Measurements from ENCODE around the gene DNAJB1. TPM values are rescaled to one million over a fixed set of nuclear protein-coding genes. Genes with fewer than 3 reads are reported as not detected.
A peak's percentile ranks its signal among the peaks of the same experiment; 100 is the strongest.
"Not testable (repeated sequence)": the region's sequence is repeated elsewhere in the genome, so short reads cannot be mapped to it uniquely, and the experiment has no call there.

Gene DNAJB1
- total RNA-seq, 1 donor from 2014 or later, result 117 TPM

DNA sequence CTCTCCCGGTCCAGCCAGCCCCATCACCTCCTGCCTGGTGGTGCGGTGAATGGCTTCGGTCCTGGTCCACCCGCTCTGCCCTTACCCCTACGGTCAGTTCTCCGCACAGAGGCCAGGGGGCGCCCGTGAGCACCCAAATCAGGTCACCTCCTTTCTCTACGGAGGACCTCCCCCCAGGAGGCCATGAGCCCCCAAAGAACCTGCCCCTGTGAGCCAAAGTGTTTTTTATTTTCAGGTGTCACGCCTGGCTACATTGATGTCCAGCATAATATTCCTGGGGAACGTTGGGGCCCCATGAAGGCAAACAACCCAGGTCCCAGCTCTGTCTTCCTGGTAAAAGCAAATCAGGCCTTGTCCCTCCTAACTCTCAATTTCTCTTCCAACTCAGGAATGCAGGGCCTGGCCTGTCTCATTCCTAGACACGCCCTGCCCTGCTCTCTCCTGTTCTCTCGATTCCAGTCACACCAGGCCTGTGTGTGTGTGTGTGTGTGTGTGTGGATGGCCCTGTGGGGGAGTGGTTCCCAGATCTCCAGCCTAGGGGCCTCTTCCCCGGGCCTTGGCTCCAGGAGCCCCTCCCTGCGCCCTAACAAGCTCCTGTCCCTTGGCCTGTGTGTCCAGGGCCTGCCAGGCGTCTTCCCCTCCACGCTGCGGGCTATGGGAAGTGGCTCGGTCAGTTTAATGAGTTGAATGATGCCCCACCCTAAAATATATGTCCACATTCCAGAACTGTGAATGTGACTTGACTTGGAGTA, 12.5 kb downstream of the DNAJB1 start:
- peak; percentile 92 for DNase-seq
- peaks cover 37% of the 10 kb centered on the region for H3K4me1 Mint-ChIP-seq
- H3K9me3 Mint-ChIP-seq, result no peaks in the 10 kb centered on the region
- H3K36me3 Mint-ChIP-seq (ENCODE audit: low read depth), result no peaks in the 10 kb centered on the region
- intact Hi-C loops (cut with micrococcal nuclease), result loop anchor here (1.0 kb wide), 1 partner anchor 12 kb away; no protein-coding TSS in a partner anchor
- H3K27ac Mint-ChIP-seq, result peak overlapping the region; percentile 88
- peak overlapping the region; percentile 28 for H3K4me3 Mint-ChIP-seq
- peaks cover 8% of the 10 kb centered on the region for H3K27me3 Mint-ChIP-seq

DNA sequence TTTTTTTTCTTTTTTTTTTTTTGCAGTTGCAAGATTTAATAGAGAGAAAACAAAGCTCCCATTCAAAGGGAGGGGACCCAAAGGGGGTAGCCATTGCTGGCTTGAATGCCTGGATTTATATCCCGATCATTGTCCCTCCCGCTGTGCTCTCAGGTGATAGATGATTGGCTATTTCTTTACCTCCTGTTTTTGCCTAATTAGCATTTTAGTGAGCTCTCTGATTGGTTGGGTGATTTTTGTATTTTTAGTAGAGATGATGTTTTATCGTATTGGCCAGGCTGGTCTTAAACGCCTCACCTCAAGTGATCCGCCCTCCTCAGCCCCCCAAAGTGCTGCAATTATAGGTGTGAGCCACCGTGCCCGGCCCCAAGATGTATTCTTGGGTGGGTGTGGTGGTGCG, 13.6 kb downstream of the DNAJB1 start:
- DNase-seq; H3K27ac Mint-ChIP-seq; H3K9me3 Mint-ChIP-seq; H3K4me3 Mint-ChIP-seq; intact Hi-C loops (cut with micrococcal nuclease); H3K27me3 Mint-ChIP-seq; H3K36me3 Mint-ChIP-seq (ENCODE audit: low read depth): not testable (repeated sequence)
- H3K4me1 Mint-ChIP-seq, result peaks cover 32% of the 10 kb centered on the region

DNA sequence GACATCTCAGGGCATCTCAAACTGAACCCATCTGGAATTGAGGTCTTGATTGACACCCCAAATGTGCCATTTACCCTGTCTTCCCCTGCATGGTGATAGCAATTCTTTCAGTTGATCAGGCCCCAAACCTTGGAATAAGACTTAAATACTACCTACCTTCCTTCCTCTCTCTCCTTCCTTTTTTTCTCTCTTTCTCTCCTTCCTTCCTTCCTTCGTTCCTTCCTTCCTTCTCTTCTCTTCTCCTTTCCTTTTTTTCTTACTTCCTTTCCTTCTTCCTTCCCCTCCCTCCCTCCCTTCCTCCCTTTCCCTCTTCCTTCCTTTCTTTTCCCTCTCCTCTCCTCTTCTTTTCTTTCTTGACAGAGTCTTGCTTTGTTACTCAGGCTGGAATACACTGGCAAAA, 14.9 kb downstream of the DNAJB1 start:
- no peak for DNase-seq
- Mint-ChIP-seq H3K27me3 (peaks cover 8% of the 10 kb centered on the region), H3K4me1 (peaks cover 26% of the 10 kb centered on the region), H3K9me3 (no peaks in the 10 kb centered on the region), H3K27ac (no peak overlapping the region), H3K4me3 (no peak overlapping the region), H3K36me3 (ENCODE audit: low read depth) (no peaks in the 10 kb centered on the region)
- intact Hi-C loops (cut with micrococcal nuclease), result no loop called here

DNA sequence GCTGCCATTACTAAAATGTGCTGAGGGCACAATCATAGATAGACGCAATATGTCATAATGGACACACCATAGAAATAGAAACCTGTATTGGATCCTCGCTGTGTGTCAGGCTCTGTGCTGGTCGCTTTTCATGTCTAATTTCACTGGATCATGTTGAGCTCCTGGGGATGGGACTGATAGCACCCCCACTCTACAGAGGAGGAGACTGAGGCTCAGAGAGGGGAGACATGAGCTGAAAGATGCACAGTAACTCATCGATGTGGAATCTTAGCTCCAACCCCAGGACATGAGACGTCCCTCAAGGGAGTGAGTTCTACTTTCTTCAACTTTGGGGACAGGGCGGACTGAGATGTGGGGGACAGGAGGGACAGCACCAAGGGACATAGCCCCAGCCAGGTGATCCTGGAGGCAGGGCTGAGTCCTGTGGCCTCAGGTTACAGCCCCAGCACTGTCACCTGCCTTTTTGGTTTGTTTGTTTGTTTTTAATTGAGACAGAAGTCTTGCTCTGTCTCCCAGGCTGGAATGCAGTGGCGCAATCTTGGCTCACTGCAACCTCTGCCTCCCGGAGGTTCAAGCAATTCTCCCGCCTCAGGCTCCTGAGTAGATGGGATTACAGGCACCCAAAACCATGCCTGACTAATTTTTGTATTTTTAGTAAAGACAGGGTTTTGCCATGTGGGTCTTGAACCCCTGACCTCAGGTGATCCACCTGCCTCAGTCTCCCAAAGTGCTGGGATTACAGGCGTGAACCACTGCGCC, 15.7 kb downstream of the DNAJB1 start:
- H3K4me3 Mint-ChIP-seq, result no peak overlapping the region
- H3K4me1 Mint-ChIP-seq, result peaks cover 20% of the 10 kb centered on the region
- intact Hi-C loops (cut with micrococcal nuclease), result no loop called here
- no peaks in the 10 kb centered on the region for H3K36me3 Mint-ChIP-seq (ENCODE audit: low read depth)
- H3K27me3 Mint-ChIP-seq, result peaks cover 8% of the 10 kb centered on the region
- no peak overlapping the region for H3K27ac Mint-ChIP-seq
- no peaks in the 10 kb centered on the region for H3K9me3 Mint-ChIP-seq
- DNase-seq, result no peak

DNA sequence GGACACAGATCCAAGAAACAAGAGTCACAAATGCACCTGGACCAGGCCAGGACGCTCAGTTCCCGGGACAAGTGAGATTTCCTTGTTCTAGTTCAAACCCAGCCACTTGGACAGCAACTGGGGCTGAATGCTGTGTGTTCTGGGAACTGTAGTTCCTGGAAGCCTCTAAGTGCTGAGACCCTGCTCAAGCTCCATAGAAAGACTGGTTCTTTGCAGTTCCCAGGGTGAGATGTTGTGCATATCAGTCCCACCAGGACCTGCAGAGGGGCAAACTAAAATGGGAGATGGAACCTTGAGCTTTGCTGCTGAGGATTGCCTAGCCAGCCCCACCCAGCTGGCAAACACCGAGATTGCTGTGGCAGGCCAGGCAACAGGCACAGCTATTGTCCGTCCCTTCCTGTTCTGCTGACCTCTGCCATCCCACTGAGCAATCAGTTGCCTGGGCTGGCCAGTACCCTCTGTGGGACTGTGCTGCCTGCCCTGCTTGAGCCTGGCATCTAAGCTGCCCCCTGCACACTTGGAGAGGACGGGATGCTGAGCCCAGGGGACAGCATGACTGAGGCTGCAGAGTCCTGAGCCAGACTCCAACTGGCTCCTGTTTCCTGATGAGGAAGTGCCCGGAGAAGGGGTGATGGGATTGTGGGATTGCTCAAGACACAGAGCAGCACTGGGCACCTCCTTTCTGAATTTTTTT, 20.8 kb downstream of the DNAJB1 start:
- Mint-ChIP-seq H3K4me1 (peaks cover 18% of the 10 kb centered on the region), H3K36me3 (ENCODE audit: low read depth) (peaks cover 7% of the 10 kb centered on the region), H3K9me3 (no peaks in the 10 kb centered on the region), H3K4me3 (peak overlapping the region; percentile 83), H3K27me3 (no peaks in the 10 kb centered on the region), H3K27ac (no peak overlapping the region)
- intact Hi-C loops (cut with micrococcal nuclease), result no loop called here
- DNase-seq, result no peak

DNA sequence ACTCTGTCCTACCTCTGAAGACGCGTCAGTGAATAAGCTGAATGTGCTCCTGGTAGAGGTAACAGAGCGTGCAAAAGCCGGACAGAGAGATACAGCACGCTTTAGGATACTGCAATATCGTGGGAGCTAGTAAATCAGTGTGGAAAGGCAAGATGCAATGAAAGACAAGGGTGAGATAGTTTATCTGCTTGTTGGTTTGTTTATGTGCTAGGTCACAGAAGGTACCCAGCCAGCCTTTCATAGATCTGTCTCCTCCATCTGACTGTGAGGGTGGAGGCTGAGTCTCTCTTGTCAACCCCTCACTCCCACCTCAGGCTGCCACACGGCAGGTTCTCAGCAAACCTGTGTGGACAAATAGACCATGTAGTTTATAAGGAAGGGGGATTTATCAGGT, 21.4 kb downstream of the DNAJB1 start:
- Mint-ChIP-seq H3K9me3 (no peaks in the 10 kb centered on the region), H3K4me3 (peak overlapping the region; percentile 83), H3K27ac (no peak overlapping the region), H3K36me3 (ENCODE audit: low read depth) (peaks cover 9% of the 10 kb centered on the region), H3K27me3 (no peaks in the 10 kb centered on the region), H3K4me1 (peaks cover 18% of the 10 kb centered on the region)
- DNase-seq, result no peak
- intact Hi-C loops (cut with micrococcal nuclease), result no loop called here

DNA sequence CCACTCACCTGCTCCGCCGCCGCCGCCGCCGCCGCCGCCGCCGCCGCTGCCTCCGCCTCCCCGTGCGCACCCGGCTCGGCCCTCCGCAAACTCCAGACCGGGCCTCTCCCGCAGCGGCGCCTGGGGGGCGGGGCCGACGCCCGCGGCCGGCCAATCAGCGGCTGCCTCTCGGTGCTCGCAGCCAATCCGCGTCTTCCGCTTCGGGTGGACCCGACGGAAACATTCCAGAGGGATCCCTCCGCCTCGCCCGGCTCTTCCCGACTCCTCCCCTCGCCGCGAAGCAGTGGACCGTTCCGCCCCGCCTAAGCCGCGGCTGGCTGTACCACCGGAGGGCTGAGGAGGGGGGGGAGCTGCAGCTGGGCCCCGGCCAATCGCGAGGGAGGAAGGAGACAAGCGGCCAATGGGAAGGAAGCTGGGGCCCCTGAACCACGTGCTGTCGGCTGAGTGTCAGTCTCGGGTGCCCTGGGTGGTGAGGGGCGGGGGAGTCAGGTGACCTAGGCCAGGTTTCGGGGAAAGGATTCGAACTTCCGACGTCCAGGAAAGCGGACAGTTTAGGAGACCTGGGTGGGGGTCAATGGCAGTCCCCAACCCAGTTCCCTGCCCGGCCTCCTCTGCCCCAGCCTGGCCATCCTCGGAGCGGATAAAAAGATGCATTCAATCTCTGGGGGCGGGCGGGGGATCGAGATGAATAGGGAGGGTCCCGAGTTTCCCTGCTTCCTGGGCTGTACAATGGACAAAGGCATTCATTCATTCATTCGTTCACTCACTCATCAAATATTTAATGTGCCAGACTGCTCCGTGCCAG, 22.0 kb downstream of the DNAJB1 start, which contains the start of gene GIPC1:
GIPC1 (minus strand) TSS at position 99 of the 805 bp plus-strand sequence. CDS start 13,151 bp downstream, outside the sequence.
- H3K4me3 Mint-ChIP-seq, result peak within 1 kb of the TSS; percentile 87
- intact Hi-C loops (cut with micrococcal nuclease), result no loop called here
- H3K36me3 Mint-ChIP-seq (ENCODE audit: low read depth), result peaks cover 12% of the 10 kb centered on the region
- no peaks in the 10 kb centered on the region for H3K27me3 Mint-ChIP-seq
- peak within 1 kb of the TSS; percentile 79 for H3K27ac Mint-ChIP-seq
- H3K4me1 Mint-ChIP-seq, result peaks cover 19% of the 10 kb centered on the region
- no peaks in the 10 kb centered on the region for H3K9me3 Mint-ChIP-seq
- DNase-seq, result peak; percentile 97

DNA sequence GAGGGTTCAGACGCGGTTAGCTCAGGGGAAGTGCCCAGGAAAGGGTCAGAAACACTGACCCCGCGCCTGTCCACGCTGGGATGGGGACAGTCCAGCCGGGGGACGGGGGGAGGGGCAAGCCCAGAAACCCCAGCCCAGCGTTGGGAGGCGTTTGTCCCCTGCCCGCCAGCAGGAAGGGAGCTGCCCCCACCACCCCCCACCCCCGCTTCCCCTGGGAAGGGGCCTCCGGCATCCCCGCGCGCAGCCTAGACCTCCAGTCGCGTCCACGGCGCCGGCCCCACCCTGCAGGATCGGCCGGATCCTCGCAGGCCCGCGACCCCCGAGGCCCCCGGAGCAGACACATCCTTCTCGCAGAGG, 22.5 kb downstream of the DNAJB1 start:
- peak overlapping the region; percentile 87 for H3K4me3 Mint-ChIP-seq
- no peaks in the 10 kb centered on the region for H3K27me3 Mint-ChIP-seq
- no peak for DNase-seq
- H3K27ac Mint-ChIP-seq, result peak overlapping the region; percentile 79
- intact Hi-C loops (cut with micrococcal nuclease), result no loop called here
- peaks cover 12% of the 10 kb centered on the region for H3K36me3 Mint-ChIP-seq (ENCODE audit: low read depth)
- no peaks in the 10 kb centered on the region for H3K9me3 Mint-ChIP-seq
- H3K4me1 Mint-ChIP-seq, result peaks cover 19% of the 10 kb centered on the region

DNA sequence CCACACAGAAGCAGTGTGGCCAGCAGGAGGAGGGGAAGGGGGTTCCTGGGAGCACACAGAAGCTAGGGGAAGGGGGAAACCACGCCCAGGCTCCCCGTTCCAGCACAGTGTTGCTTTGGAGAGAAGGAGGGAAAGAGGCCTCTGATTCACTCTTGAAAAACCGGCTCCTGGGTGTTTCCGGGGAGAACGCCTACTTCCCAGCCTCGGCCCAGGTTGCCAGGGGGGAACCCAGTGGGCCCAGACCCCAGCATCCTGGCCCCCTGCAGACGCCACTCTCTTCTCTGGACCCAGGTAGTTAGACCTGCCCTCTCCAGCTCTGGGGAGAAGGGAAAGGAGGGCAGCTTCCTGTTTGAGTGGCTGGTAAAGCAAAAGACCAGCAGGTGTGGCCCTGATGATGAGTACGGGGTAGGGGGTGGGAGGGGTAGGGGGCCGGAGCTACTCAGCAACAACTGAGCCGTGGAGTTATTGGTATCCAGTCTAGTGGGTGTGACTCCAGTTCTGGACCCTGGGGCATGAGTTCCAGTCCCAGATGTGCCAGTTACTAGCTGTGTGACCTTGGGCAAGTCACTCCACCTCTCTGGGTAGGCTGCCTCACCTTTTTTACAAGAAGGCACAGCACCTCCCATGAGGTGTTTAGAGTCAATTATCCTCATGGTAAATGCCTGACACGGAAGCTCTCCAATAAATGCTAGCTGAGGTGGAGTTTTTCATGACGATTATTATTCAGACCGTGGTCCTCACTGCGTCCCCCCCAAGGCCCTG, 23.1 kb downstream of the DNAJB1 start:
- Mint-ChIP-seq H3K9me3 (no peaks in the 10 kb centered on the region), H3K27ac (peak overlapping the region; percentile 79)
- no peak for DNase-seq

DNA sequence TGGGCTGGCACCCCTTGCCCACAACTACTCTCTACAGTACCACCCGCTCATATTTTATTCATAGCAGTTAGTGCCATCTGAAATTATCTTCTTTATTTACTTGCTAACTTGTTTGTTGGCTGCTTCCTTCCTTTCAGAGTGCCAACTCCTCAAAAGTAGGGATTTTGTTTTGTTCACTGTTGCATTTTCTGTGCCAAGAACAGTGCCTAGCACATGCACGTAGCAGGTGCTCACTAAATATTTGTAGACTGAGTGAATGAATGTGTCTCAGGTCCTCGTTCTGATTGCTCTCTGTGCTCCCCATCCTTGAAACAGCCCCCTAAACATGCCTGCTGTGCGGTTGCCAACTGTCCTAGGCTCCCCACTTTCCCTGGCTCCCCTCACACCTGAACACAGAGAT, 23.8 kb downstream of the DNAJB1 start:
- no peaks in the 10 kb centered on the region for H3K27me3 Mint-ChIP-seq
- intact Hi-C loops (cut with micrococcal nuclease), result no loop called here
- no peak for DNase-seq
- H3K27ac Mint-ChIP-seq, result peak overlapping the region; percentile 20
- peak overlapping the region; percentile 87 for H3K4me3 Mint-ChIP-seq
- H3K4me1 Mint-ChIP-seq, result peaks cover 19% of the 10 kb centered on the region
- peaks cover 16% of the 10 kb centered on the region for H3K36me3 Mint-ChIP-seq (ENCODE audit: low read depth)
- H3K9me3 Mint-ChIP-seq, result no peaks in the 10 kb centered on the region

More for the DNA sequence above, 23.1 kb downstream of the DNAJB1 start:
- Mint-ChIP-seq H3K27me3 (no peaks in the 10 kb centered on the region), H3K4me1 (peaks cover 19% of the 10 kb centered on the region), H3K36me3 (ENCODE audit: low read depth) (peaks cover 12% of the 10 kb centered on the region), H3K4me3 (peak overlapping the region; percentile 87)
- intact Hi-C loops (cut with micrococcal nuclease), result no loop called here

DNA sequence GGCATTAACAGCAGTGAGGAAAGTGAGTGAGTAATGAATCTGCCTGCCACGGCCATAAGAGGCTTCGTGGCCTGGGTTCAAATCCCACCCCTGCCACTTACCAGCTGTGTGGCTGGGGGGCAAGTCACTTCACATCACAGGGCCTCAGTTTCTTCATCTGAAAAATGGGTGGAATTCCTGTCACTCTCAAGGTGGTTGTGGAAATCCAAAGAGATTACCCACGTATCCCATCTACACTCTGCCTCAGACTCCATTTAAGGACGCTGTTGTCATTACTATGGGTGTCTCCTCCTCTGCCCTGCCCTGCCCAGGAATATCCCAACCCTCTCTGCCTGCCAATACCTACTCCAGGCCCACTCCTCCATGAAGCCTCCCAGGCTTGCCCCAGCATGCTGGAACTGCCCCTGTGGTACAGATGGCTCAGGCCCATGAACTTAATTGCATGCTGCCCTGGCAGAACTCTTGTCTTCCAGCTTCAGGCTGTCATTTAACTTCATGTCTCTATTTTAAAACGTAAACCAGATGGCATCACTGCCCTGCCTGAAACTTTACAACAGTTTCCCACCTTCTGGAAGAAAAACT, 25.4 kb downstream of the DNAJB1 start:
- no peaks in the 10 kb centered on the region for H3K27me3 Mint-ChIP-seq
- peaks cover 19% of the 10 kb centered on the region for H3K4me1 Mint-ChIP-seq
- no peak for DNase-seq
- H3K36me3 Mint-ChIP-seq (ENCODE audit: low read depth), result peaks cover 21% of the 10 kb centered on the region
- intact Hi-C loops (cut with micrococcal nuclease), result no loop called here
- H3K4me3 Mint-ChIP-seq, result no peak overlapping the region
- no peaks in the 10 kb centered on the region for H3K9me3 Mint-ChIP-seq
- no peak overlapping the region for H3K27ac Mint-ChIP-seq

DNA sequence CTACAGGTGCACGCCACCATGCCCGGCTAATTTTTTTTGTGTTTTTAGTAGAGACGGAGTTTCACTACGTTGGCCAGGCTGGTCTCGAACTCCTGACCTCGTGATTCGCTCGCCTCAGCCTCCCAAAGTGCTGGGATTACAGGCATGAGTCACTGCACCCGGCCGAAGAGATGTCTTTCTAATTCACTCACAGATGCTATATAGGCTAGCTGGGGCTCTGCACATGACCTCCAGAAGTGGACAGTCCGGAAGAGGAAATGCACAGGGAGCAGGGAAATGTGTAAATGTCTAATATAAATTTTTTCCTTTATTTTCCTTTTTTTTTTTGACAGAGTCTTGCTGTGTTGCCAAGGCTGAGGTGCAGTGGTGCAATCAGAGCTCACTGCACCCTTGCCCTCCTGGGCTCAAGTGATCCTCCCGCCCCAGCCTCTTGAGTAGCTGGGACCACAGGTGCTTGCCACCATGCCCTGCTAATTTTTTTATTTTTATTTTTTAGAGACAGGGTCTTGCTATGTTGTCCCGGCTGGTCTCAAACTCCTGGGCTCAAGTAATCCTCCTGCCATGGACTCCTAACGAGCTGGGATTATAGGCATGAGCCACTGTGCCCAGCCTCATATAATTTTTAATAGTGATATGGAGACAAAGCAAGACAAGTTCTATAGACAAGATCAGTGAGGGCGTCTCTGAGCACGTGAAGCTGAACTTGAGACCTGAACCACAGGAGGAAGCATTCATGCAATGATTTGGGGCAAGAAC, 30.6 kb downstream of the DNAJB1 start:
- no peak overlapping the region for H3K4me3 Mint-ChIP-seq
- H3K9me3 Mint-ChIP-seq, result no peaks in the 10 kb centered on the region
- H3K27ac Mint-ChIP-seq, result no peak overlapping the region
- no peak for DNase-seq
- H3K36me3 Mint-ChIP-seq (ENCODE audit: low read depth), result peaks cover 21% of the 10 kb centered on the region
- intact Hi-C loops (cut with micrococcal nuclease), result no loop called here
- no peaks in the 10 kb centered on the region for H3K27me3 Mint-ChIP-seq
- H3K4me1 Mint-ChIP-seq, result peaks cover 6% of the 10 kb centered on the region

Measured in activated CD4-positive, alpha-beta T cell treated with anti-CD3 and anti-CD28 coated beads, Interleukin-2, amount 10 ng/mL, durations not matched to agents 24 days and 14 days (primary cell).